Measurements from ENCODE around the gene NUMBL. TPM values are rescaled to one million over a fixed set of nuclear protein-coding genes. Genes with fewer than 3 reads are reported as not detected.

NUMBL gene
- total and polyA plus RNA-seq, 2 of the 4 experiments (the other 2 are of a cell fraction) = 6.3 to 29.0 TPM

- Histone ChIP-seq H2BK5ac (ENCODE audit: low read depth, low read length, poor library complexity, severe bottlenecking) (no peak overlapping the region), H3K27me3 (ENCODE audit: control insufficient read depth, insufficient read depth, low read length) (no peaks in the 10 kb centered on the region), H3K23ac (ENCODE audit: low read depth, low read length) (no peak overlapping the region), H3K56ac (ENCODE audit: extremely low read depth, insufficient read depth, low read length) (no peak overlapping the region), H3K4me2 (ENCODE audit: low read depth, low read length) (no peak overlapping the region), H4K8ac (ENCODE audit: low read depth in 2 of 2, low read length in 2 of 2) (no peak overlapping the region), H3K9me3 (ENCODE audit: control insufficient read depth, insufficient read depth, low read length) (no peaks in the 10 kb centered on the region), H3K9me1 (ENCODE audit: insufficient read depth, low read length) (no peaks in the 10 kb centered on the region), H3K14ac (replicated peaks; ENCODE audit: low read depth, low read length) (no peak overlapping the region), H3K4ac (ENCODE audit: low read depth, low read length) (no peak overlapping the region), H2BK20ac (ENCODE audit: low read depth, low read length) (no peak overlapping the region), H3K9ac (ENCODE audit: low read depth, low read length) (no peak overlapping the region), H2AK9ac (replicated peaks; ENCODE audit: low read depth, low read length, poor library complexity) (no peak overlapping the region), H4K5ac (ENCODE audit: low read depth, low read length) (no peak overlapping the region), H3K79me1 (ENCODE audit: low read depth in 1 of 2, low read length in 2 of 2) (peaks cover 5 to 9% of the 10 kb centered on the region in 2 experiments; a peak in 2 of 4 replicates), H4K91ac (ENCODE audit: insufficient read depth, low read depth, low read length) (no peak overlapping the region), H4K20me1 (ENCODE audit: insufficient read depth, low read length) (no peaks in the 10 kb centered on the region), H3K27ac (ENCODE audit: insufficient read depth, low read length) (no peak overlapping the region), H3K36me3 (ENCODE audit: control insufficient read depth, insufficient read depth, low read length) (peaks cover 47% of the 10 kb centered on the region), H3K4me3 (ENCODE audit: insufficient read depth, low read depth, low read length) (no peak overlapping the region), H2BK120ac (ENCODE audit: low read depth, low read length) (no peak overlapping the region), H3K18ac (ENCODE audit: low read depth, low read length) (no peak overlapping the region), H3K4me1 (ENCODE audit: control insufficient read depth, insufficient read depth, low read length) (no peaks in the 10 kb centered on the region), H2AFZ (replicated peaks; ENCODE audit: low read length, poor library complexity) (no peak overlapping the region), H2BK15ac (ENCODE audit: low read depth, low read length) (no peak overlapping the region), H2AK5ac (ENCODE audit: low read depth, low read length) (no peak overlapping the region)
- CTCF ChIA-PET = interaction anchor here (1.0 kb wide), 1 partner anchor 73 kb away, joined by 3 read pairs; no protein-coding TSS in a partner anchor
- no peak for DNase-seq
- no TSS peak for BruUV-seq (replicated peaks)
- WGBS, 2 experiments (ENCODE audit: extremely low coverage in 2 of 2, insufficient read length in 1 of 2) = 94% methylated on average over 3 of the region's 7 CpGs; no CpG with 5 or more reads in 1 of the 2 experiments
- no peak for TF ChIP-seq MAZ (IDR thresholded peaks at IDR 0.05; ENCODE audit: borderline replicate concordance, low read depth, low read length)
- TF ChIP-seq CHD1 (IDR thresholded peaks at IDR 0.05; ENCODE audit: low read depth, low read length) = no peak
- TF ChIP-seq POLR2A (IDR thresholded peaks at IDR 0.05; ENCODE audit: low read depth, low read length) = no peak
- TF ChIP-seq ELK1 (IDR thresholded peaks at IDR 0.05; ENCODE audit: borderline replicate concordance, low read depth, low read length) = no peak
- TF ChIP-seq FOS (IDR thresholded peaks at IDR 0.05; ENCODE audit: low read depth, low read length) = no peak
- no peak for TF ChIP-seq NFE2L2 (IDR thresholded peaks at IDR 0.05; ENCODE audit: low read depth, low read length)
- TF ChIP-seq RCOR1 (IDR thresholded peaks at IDR 0.05; ENCODE audit: insufficient replicate concordance, low read length) = no peak
- TF ChIP-seq USF2 (IDR thresholded peaks at IDR 0.05; ENCODE audit: low read depth, low read length) = no peak
- TF ChIP-seq BHLHE40 (IDR thresholded peaks at IDR 0.05; ENCODE audit: low read depth, low read length) = no peak
- TF ChIP-seq RFX5 (IDR thresholded peaks at IDR 0.05; ENCODE audit: low read depth, low read length) = no peak
- no peak for TF ChIP-seq MXI1 (IDR thresholded peaks at IDR 0.05; ENCODE audit: borderline replicate concordance, low read depth, low read length)
- no peak for TF ChIP-seq SMC3 (IDR thresholded peaks at IDR 0.05; ENCODE audit: low read depth, low read length)
- TF ChIP-seq CEBPB (IDR thresholded peaks at IDR 0.05; ENCODE audit: low read depth, low read length) = no peak
- TF ChIP-seq RAD21 (IDR thresholded peaks at IDR 0.05; ENCODE audit: low read length) = no peak
- no peak for TF ChIP-seq MAFK (IDR thresholded peaks at IDR 0.05; ENCODE audit: low read depth, low read length)
- TF ChIP-seq CTCF (conservative IDR thresholded peaks at IDR 0.05; ENCODE audit: low read depth, low read length) = no peak
- no peak for ATAC-seq (ENCODE audit: low read depth)
- intact Hi-C loops (cut with micrococcal nuclease) = no loop called here
- POLR2A ChIA-PET (ENCODE audit: unreplicated experiment) = no interaction called here
- in situ Hi-C loops (cut with MboI; ENCODE audit: low sequenced_read_pairs) = no loop called here
- dilution Hi-C loops (cut with HindIII; ENCODE audit: low sequenced_read_pairs, unreplicated experiment) = no loop called here
Observed at GRCh38 chr19:40707615-40708014, 17.2 kb upstream of the NUMBL start.
